GM19397 (cell line): ENCODE measurements around the gene NCLN.

ENCODE experiments used
- ATAC-seq: cut with Tn5 transposase; IDR thresholded peaks from one replicate; pipeline ENCODE4 v1.9.1; 2021; ENCODE audit warnings: mild to moderate bottlenecking, moderate library complexity; ENCODE audit not compliant: unreplicated experiment

Gene NCLN

DNA sequence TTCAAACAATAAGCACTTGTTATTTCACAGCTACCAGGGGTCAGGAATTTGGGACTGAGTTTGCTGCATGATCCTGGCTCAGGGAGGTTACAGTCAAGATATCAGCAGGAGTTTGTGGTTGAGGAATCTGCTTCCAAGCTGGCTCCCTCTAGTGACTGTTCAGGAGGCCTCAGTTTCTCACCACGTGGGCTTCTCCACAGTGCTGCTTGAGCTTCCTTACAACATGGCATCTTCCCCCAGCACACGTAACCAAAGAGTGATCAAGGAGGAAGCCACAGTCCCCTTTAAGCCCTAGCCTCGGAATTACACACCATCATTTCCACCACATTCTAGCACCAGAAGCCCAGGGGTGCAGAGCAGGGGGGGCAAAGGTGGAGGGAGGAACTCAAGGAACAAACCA lies 67.5 kb downstream of the NCLN start:
- no peak for ATAC-seq

- ATAC-seq = no peak
Observed at GRCh38 chr19:3254520-3254919, 68.8 kb downstream of the NCLN start.

- ATAC-seq = no peak
Observed at GRCh38 chr19:3257071-3257470, 71.3 kb downstream of the NCLN start.
